Esophagus (tissue), 2 donors: ENCODE measurements around the gene NUP133. TPM values are rescaled to one million over a fixed set of nuclear protein-coding genes. Genes with fewer than 3 reads are reported as not detected.

Experiments used
- H3K27ac ChIP-seq, 2 donors: one replicate each; pipeline ENCODE4 v1.5.1; 2013; ENCODE audit warnings: low read depth in 2 of 2, mild to moderate bottlenecking in 2 of 2, inconsistent platforms in 1 of 2, low read length in 1 of 2, moderate library complexity in 1 of 2
- H3K27me3 ChIP-seq, 2 donors: one replicate each; pipeline ENCODE4 v1.6.1; 2013; ENCODE audit warnings: low read length in 2 of 2, control low read depth in 1 of 2, mild to moderate bottlenecking in 1 of 2; ENCODE audit not compliant: insufficient read depth in 2 of 2, control insufficient read depth in 1 of 2
- H3K36me3 ChIP-seq, 2 donors: one replicate each; pipeline ENCODE4 v1.6.1; 2013; ENCODE audit warnings: low read length in 1 of 2; ENCODE audit not compliant: control insufficient read depth in 2 of 2, insufficient read depth in 2 of 2
- H3K4me1 ChIP-seq, 2 donors: one replicate each; pipeline ENCODE4 v1.6.1; 2013; ENCODE audit warnings: low read length in 1 of 2; ENCODE audit not compliant: control insufficient read depth in 2 of 2, insufficient read depth in 2 of 2
- H3K4me3 ChIP-seq, 2 donors: one replicate each; pipeline ENCODE4 v1.5.1; 2013; ENCODE audit warnings: low read length in 2 of 2, mild to moderate bottlenecking in 2 of 2, low read depth in 1 of 2, moderate library complexity in 1 of 2
- H3K9me3 ChIP-seq, 2 donors: one replicate each; pipeline ENCODE4 v1.6.1; 2013; ENCODE audit warnings: mild to moderate bottlenecking in 2 of 2, low read depth in 1 of 2, low read length in 1 of 2, moderate library complexity in 1 of 2; ENCODE audit not compliant: control insufficient read depth in 2 of 2, insufficient read depth in 1 of 2
- WGBS, 2 donors: extraction: QIAGEN DNeasy Blood & Tissue Kit; methylation state at CpG; one replicate each; pipeline ENCODE4 v1.1.7; 2013; 5-methylcytosine and 5-hydroxymethylcytosine counted together
- polyA plus RNA-seq, 2 donors: library from polyadenylated mRNA; stranded (reverse); fragments of 200-250 nt; gene quantifications; one replicate each; pipeline ENCODE4 v1.2.3, GENCODE V29; 2013
- donor health status: healthy with polysubstance abuse.
- donor health status: Bipolar disorder and iron deficiency.

The NUP133 gene
- polyA plus RNA-seq, 2 donors: 7.3 to 9.9 TPM

- Histone ChIP-seq H3K27ac (no peak overlapping the region), H3K27me3 (no peaks in the 10 kb centered on the region), H3K4me1 (no peaks in the 10 kb centered on the region), H3K36me3 (peaks cover 14 to 21% of the 10 kb centered on the region in 2 donors), H3K4me3 (no peak overlapping the region), H3K9me3 (no peaks in the 10 kb centered on the region)
- WGBS, 2 donors: 92% methylated on average over 7 of the region's 7 CpGs
Observed at GRCh38 chr1:229461032-229461668, 47.0 kb downstream of the NUP133 start.

- Histone ChIP-seq H3K4me3 (no peak overlapping the region), H3K27ac (no peak overlapping the region), H3K9me3 (no peaks in the 10 kb centered on the region), H3K27me3 (no peaks in the 10 kb centered on the region), H3K36me3 (peaks cover 10 to 21% of the 10 kb centered on the region in 2 donors), H3K4me1 (no peaks in the 10 kb centered on the region)
- WGBS, 2 donors: 98% methylated on average over 3 of the region's 3 CpGs
Observed at GRCh38 chr1:229459815-229460214, 48.3 kb downstream of the NUP133 start.

DNA sequence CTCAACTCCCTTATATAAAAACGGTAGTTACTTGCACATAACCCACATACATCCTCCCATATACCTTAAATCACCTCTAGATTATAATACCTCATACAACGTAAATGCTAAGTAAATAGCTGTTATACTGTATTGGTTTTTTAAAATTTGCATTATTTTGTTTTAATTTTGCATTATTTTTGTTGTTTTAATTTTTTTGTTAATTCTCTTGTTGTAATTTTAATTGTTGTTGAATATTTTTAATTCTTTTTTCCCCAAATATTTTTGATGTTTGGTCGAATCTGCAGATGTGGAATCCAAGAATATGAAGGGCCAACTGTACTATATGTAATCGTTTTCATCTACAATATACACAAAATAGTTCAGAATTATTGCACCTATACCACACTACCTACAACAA lies 50.7 kb downstream of the NUP133 start:
- Histone ChIP-seq H3K27me3 (no peaks in the 10 kb centered on the region), H3K4me3 (no peak overlapping the region), H3K9me3 (no peaks in the 10 kb centered on the region), H3K27ac (no peak overlapping the region), H3K4me1 (no peaks in the 10 kb centered on the region), H3K36me3 (peaks cover 8 to 10% of the 10 kb centered on the region in 2 donors)
- 86 to 88% methylated on average over 4 of the region's 4 CpGs for WGBS, 2 donors

- Histone ChIP-seq H3K36me3 (peaks cover 7% of the 10 kb centered on the region in 2 donors), H3K27ac (no peak overlapping the region), H3K4me1 (no peaks in the 10 kb centered on the region), H3K9me3 (no peaks in the 10 kb centered on the region), H3K27me3 (no peaks in the 10 kb centered on the region), H3K4me3 (no peak overlapping the region)
- WGBS, 2 donors: 70 to 75% methylated on average over 3 of the region's 3 CpGs
Observed at GRCh38 chr1:229456016-229456415, 52.1 kb downstream of the NUP133 start.

DNA sequence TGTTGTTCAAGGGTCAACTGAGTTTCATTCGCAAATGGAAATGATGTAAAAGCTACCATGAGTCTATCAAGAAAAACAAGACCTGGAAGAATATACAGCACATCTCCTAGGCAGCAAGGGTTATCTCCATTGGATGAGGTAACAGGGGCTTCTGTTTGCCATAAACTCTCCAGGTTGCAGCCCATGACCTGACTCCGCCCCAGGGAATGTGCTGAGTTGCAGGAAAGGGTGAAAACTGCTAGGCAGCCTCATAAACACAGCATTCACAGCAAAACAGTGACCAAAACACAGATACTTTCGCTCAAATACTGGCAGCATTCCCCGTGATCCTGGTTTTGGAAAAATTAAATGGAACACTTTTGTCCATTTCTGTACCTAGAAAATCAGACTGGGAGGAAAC lies 54.1 kb downstream of the NUP133 start:
- Histone ChIP-seq H3K4me1 (no peaks in the 10 kb centered on the region), H3K36me3 (no peaks in the 10 kb centered on the region), H3K27me3 (no peaks in the 10 kb centered on the region), H3K27ac (no peak overlapping the region), H3K9me3 (no peaks in the 10 kb centered on the region), H3K4me3 (no peak overlapping the region)
- 94 to 96% methylated on average over 4 of the region's 4 CpGs for WGBS, 2 donors

DNA sequence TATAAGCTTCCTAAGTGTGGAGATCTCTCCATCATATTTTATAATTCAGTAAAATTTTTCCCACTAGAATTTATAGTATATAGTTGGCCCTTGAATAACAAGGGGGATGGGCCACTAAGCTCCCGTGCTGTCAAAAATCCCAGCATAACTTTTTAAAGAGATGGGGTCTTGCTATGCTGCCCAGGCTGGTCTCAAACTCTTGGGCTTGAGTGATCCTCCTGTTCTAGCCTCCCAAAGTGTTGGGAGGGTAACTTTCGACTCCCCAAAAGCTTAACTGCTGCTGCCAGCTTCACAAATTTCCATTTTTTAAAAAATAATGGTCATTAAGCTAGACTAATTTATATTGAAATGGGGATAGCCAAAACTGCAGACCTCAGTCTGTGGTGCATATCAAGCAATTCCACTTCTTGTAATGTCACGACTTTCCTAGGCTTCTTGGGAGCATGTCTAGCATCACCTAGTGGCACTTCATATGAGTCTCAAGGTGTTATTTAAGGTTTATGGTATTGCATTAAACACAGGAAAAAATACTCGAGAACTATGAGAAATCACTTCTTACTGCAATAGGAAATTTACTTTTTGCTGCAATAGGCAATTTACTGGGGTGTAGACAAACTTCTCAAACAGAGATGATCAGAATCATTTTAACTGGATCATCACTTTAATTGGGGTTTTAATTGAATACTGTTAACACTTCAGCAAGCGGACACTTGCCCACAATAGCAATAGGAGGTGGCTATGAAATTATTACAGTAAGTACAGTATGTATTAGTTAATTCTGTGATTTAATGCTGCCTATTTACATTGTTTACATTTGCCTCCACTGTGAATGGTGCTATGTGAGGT lies 55.0 kb downstream of the NUP133 start:
- 80 to 88% methylated on average over 5 of the region's 5 CpGs for WGBS, 2 donors
- Histone ChIP-seq H3K36me3 (peaks cover 0 to 3% of the 10 kb centered on the region in 2 donors), H3K27me3 (no peaks in the 10 kb centered on the region), H3K4me3 (no peak overlapping the region), H3K9me3 (no peaks in the 10 kb centered on the region), H3K4me1 (no peaks in the 10 kb centered on the region), H3K27ac (no peak overlapping the region)

DNA sequence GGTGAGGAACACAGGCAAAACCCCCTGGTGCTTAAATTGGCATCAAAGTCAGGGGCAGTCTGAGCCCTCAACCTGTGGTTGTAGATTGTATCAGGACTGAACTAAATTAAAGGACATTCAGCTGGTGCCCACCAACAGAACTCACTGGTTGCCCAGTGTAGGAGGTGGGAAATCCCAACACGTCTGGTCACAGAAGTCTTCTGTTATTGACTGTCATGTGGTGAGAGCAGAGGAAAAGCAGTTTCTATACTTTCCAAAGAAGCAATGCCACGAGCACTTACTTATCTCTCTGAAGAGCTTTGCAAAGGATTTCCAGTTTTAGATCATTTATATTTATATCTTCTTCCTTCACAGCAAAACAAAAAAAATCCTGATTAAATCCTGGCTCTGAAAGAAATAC lies 59.3 kb downstream of the NUP133 start:
- no peaks in the 10 kb centered on the region for H3K9me3 ChIP-seq
- H3K27me3 ChIP-seq: no peaks in the 10 kb centered on the region
- H3K4me1 ChIP-seq: no peaks in the 10 kb centered on the region
- WGBS, 2 donors: 82% methylated on average over 2 of the region's 2 CpGs
- H3K27ac ChIP-seq: no peak overlapping the region
- H3K36me3 ChIP-seq: peaks cover 0 to 6% of the 10 kb centered on the region in 2 donors
- H3K4me3 ChIP-seq: no peak overlapping the region

GRCh38 chr1:229448354-229448753 lies 59.8 kb downstream of the NUP133 start:
- peaks cover 0 to 6% of the 10 kb centered on the region in 2 donors for H3K36me3 ChIP-seq
- no peaks in the 10 kb centered on the region for H3K4me1 ChIP-seq
- H3K4me3 ChIP-seq: no peak overlapping the region
- WGBS, 2 donors: 93 to 94% methylated on average over 7 of the region's 7 CpGs
- H3K27me3 ChIP-seq: no peaks in the 10 kb centered on the region
- no peaks in the 10 kb centered on the region for H3K9me3 ChIP-seq
- H3K27ac ChIP-seq: no peak overlapping the region

DNA sequence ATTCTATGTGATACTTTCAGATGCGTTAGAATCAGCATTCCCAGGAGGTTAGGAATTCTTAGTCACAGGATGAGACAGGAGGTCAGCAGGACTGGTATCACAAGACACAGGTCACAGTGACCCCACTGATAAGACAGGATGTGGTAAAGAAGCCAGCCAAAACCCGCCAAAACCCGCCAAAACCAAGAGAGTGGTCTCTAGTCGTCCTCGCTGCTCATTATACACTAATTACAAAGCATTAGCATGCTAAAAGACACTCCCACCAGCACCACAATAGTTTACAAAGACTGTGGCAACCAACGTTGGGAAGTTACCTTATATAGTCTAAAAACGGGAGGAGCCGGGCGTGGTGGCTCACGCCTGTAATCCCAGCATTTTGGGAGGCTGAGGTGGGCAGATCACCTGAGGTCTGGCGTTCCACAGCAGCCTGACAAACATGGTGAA lies 60.3 kb downstream of the NUP133 start:
- no peaks in the 10 kb centered on the region for H3K4me1 ChIP-seq
- no peaks in the 10 kb centered on the region for H3K9me3 ChIP-seq
- no peak overlapping the region for H3K27ac ChIP-seq
- H3K27me3 ChIP-seq: no peaks in the 10 kb centered on the region
- no peak overlapping the region for H3K4me3 ChIP-seq
- WGBS, 2 donors: 89 to 90% methylated on average over 11 of the region's 11 CpGs
- H3K36me3 ChIP-seq: peaks cover 0 to 9% of the 10 kb centered on the region in 2 donors
